ENCODE results near the gene SMURF1.
"Not testable (repeated sequence)": the region's sequence is repeated elsewhere in the genome, so short reads cannot be mapped to it uniquely, and the experiment has no call there.

Gene SMURF1

GRCh38 chr7:99050971-99051370, 92.9 kb downstream of the SMURF1 start:
- Histone ChIP-seq H3K9ac (ENCODE audit: low read length) (no peak overlapping the region), H3K4me2 (ENCODE audit: low read length) (no peak overlapping the region), H3K27me3 (ENCODE audit: insufficient read depth, low read length) (no peaks in the 10 kb centered on the region), H3K9me3 (ENCODE audit: low read length) (no peaks in the 10 kb centered on the region), H4K20me1 (ENCODE audit: insufficient read depth, low read length) (no peaks in the 10 kb centered on the region), H3F3A (ENCODE audit: insufficient read depth, low read length) (no peaks in the 10 kb centered on the region), H3K36me3 (ENCODE audit: insufficient read depth, low read length) (peaks cover 87% of the 10 kb centered on the region), H3K27ac (ENCODE audit: low read depth, low read length, poor library complexity, severe bottlenecking) (no peak overlapping the region), H3K79me2 (ENCODE audit: insufficient read depth, low read length) (no peaks in the 10 kb centered on the region), H3K4me3 (ENCODE audit: low read depth, low read length, poor library complexity, severe bottlenecking) (no peak overlapping the region), H3K4me1 (ENCODE audit: insufficient read depth, low read length, severe bottlenecking) (no peaks in the 10 kb centered on the region), H3K9me2 (ENCODE audit: low read depth, low read length) (no peaks in the 10 kb centered on the region), H2AFZ (ENCODE audit: low read length) (no peak overlapping the region)
- TF ChIP-seq CTCF (IDR thresholded peaks at IDR 0.05; ENCODE audit: low read length): no peak
- TF ChIP-seq EZH2 (IDR thresholded peaks at IDR 0.05; ENCODE audit: borderline replicate concordance, low read length): no peak

- H3K9ac ChIP-seq (ENCODE audit: low read length): no peak overlapping the region
- no peaks in the 10 kb centered on the region for H3F3A ChIP-seq (ENCODE audit: insufficient read depth, low read length)
- no peak overlapping the region for H2AFZ ChIP-seq (ENCODE audit: low read length)
- H3K4me3 ChIP-seq (ENCODE audit: low read depth, low read length, poor library complexity, severe bottlenecking): no peak overlapping the region
- H3K4me2 ChIP-seq (ENCODE audit: low read length): no peak overlapping the region
- H3K27ac ChIP-seq (ENCODE audit: low read depth, low read length, poor library complexity, severe bottlenecking): no peak overlapping the region
- no peaks in the 10 kb centered on the region for H4K20me1 ChIP-seq (ENCODE audit: insufficient read depth, low read length)
- no peaks in the 10 kb centered on the region for H3K79me2 ChIP-seq (ENCODE audit: insufficient read depth, low read length)
- TF ChIP-seq EZH2 (IDR thresholded peaks at IDR 0.05; ENCODE audit: borderline replicate concordance, low read length) (no peak), CTCF (IDR thresholded peaks at IDR 0.05; ENCODE audit: low read length) (no peak)
- no peaks in the 10 kb centered on the region for H3K9me3 ChIP-seq (ENCODE audit: low read length)
- H3K9me2 ChIP-seq (ENCODE audit: low read depth, low read length): no peaks in the 10 kb centered on the region
- peaks cover 94% of the 10 kb centered on the region for H3K36me3 ChIP-seq (ENCODE audit: insufficient read depth, low read length)
- no peaks in the 10 kb centered on the region for H3K27me3 ChIP-seq (ENCODE audit: insufficient read depth, low read length)
- H3K4me1 ChIP-seq (ENCODE audit: insufficient read depth, low read length, severe bottlenecking): no peaks in the 10 kb centered on the region
These were observed 96.3 kb downstream of the SMURF1 start for GRCh38 chr7:99047526-99048077.

GRCh38 chr7:99046722-99047121, 97.2 kb downstream of the SMURF1 start:
- Histone ChIP-seq H3K4me1 (ENCODE audit: insufficient read depth, low read length, severe bottlenecking) (no peaks in the 10 kb centered on the region), H3K4me3 (ENCODE audit: low read depth, low read length, poor library complexity, severe bottlenecking) (no peak overlapping the region), H3K27ac (ENCODE audit: low read depth, low read length, poor library complexity, severe bottlenecking) (no peak overlapping the region), H3K4me2 (ENCODE audit: low read length) (no peak overlapping the region), H3K9me2 (ENCODE audit: low read depth, low read length) (no peaks in the 10 kb centered on the region), H3K27me3 (ENCODE audit: insufficient read depth, low read length) (no peaks in the 10 kb centered on the region), H3F3A (ENCODE audit: insufficient read depth, low read length) (no peaks in the 10 kb centered on the region), H3K9ac (ENCODE audit: low read length) (no peak overlapping the region), H4K20me1 (ENCODE audit: insufficient read depth, low read length) (no peaks in the 10 kb centered on the region), H2AFZ (ENCODE audit: low read length) (no peak overlapping the region), H3K79me2 (ENCODE audit: insufficient read depth, low read length) (no peaks in the 10 kb centered on the region), H3K36me3 (ENCODE audit: insufficient read depth, low read length) (peaks cover 93% of the 10 kb centered on the region), H3K9me3 (ENCODE audit: low read length) (no peaks in the 10 kb centered on the region)
- TF ChIP-seq CTCF (IDR thresholded peaks at IDR 0.05; ENCODE audit: low read length) (no peak), EZH2 (IDR thresholded peaks at IDR 0.05; ENCODE audit: borderline replicate concordance, low read length) (no peak)

GRCh38 chr7:99046262-99046661, 97.6 kb downstream of the SMURF1 start:
- not testable (repeated sequence) for H3K27ac ChIP-seq (ENCODE audit: low read depth, low read length, poor library complexity, severe bottlenecking); H3F3A ChIP-seq (ENCODE audit: insufficient read depth, low read length); H3K4me2 ChIP-seq (ENCODE audit: low read length); H3K4me1 ChIP-seq (ENCODE audit: insufficient read depth, low read length, severe bottlenecking); H3K79me2 ChIP-seq (ENCODE audit: insufficient read depth, low read length); H3K9me2 ChIP-seq (ENCODE audit: low read depth, low read length); H2AFZ ChIP-seq (ENCODE audit: low read length); H3K9me3 ChIP-seq (ENCODE audit: low read length); H4K20me1 ChIP-seq (ENCODE audit: insufficient read depth, low read length); H3K4me3 ChIP-seq (ENCODE audit: low read depth, low read length, poor library complexity, severe bottlenecking); H3K9ac ChIP-seq (ENCODE audit: low read length); H3K27me3 ChIP-seq (ENCODE audit: insufficient read depth, low read length)
- H3K36me3 ChIP-seq (ENCODE audit: insufficient read depth, low read length): peaks cover 93% of the 10 kb centered on the region

DNA sequence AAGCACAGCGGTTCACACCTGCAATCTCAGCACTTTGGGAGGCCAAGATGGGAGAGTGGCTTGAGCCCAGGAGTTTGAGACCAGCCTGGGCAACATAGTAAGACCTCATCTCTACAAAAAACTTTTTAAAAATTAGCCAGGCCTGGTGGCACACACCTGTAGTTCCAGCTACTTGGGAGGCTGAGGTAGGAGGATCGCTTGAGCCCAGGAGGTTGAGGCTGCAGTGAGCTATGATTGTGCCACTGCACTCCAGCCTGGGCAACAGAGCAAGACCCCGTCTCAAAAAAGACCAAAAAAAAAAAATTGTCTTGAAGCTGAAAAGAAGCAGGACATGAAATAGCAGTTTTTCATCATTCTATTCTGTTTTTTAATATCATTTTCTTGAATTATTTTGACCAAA, 99.0 kb downstream of the SMURF1 start:
- not testable (repeated sequence) for H4K20me1 ChIP-seq (ENCODE audit: insufficient read depth, low read length); H3K4me2 ChIP-seq (ENCODE audit: low read length); H2AFZ ChIP-seq (ENCODE audit: low read length); H3K79me2 ChIP-seq (ENCODE audit: insufficient read depth, low read length); H3F3A ChIP-seq (ENCODE audit: insufficient read depth, low read length); H3K9me2 ChIP-seq (ENCODE audit: low read depth, low read length); H3K9me3 ChIP-seq (ENCODE audit: low read length); H3K9ac ChIP-seq (ENCODE audit: low read length); H3K4me3 ChIP-seq (ENCODE audit: low read depth, low read length, poor library complexity, severe bottlenecking); H3K27ac ChIP-seq (ENCODE audit: low read depth, low read length, poor library complexity, severe bottlenecking); H3K4me1 ChIP-seq (ENCODE audit: insufficient read depth, low read length, severe bottlenecking); H3K27me3 ChIP-seq (ENCODE audit: insufficient read depth, low read length)
- peaks cover 92% of the 10 kb centered on the region for H3K36me3 ChIP-seq (ENCODE audit: insufficient read depth, low read length)
